ENCODE results near the gene CRY1. TPM values are rescaled to one million over a fixed set of nuclear protein-coding genes. Genes with fewer than 3 reads are reported as not detected.

CRY1 gene
- total RNA-seq, 4 donors from 2014 or later = 11.1 to 22.7 (median 11.7) TPM

- intact Hi-C loops (cut with DNase I; ENCODE audit: low total_unique reads) = loop anchor here (1.0 kb wide), 3 partner anchors 32 to 105 kb away; partner anchors contain the start of gene TMEM263
These were observed 106.5 kb downstream of the CRY1 start, which contains the start of gene MTERF2 for GRCh38 chr12:106986625-106987389. MTERF2 (minus strand) TSS chr12:106987146; CDS start chr12:106978714, 8,432 bp downstream.

GRCh38 chr12:106986135-106986534 is 107.2 kb downstream of the CRY1 start:
- Histone ChIP-seq H3K27me3 (no peaks in the 10 kb centered on the region), H3K27ac (peak overlapping the region; percentile 87 to 98 (median 93)), H3K4me1 (peaks cover 17 to 18% of the 10 kb centered on the region in 2 donors), H3K36me3 (peaks cover 0 to 18% of the 10 kb centered on the region in 2 donors), H3K9me3 (no peaks in the 10 kb centered on the region), H3K4me3 (peak overlapping the region; percentile 69 to 90 (median 74))
- DNase-seq (no peak), ATAC-seq (no peak)
- intact Hi-C loops (cut with DNase I; ENCODE audit: low total_unique reads) (no loop called here), in situ Hi-C loops (cut with MboI; ENCODE audit: low sequenced_read_pairs in 4 of 4) (loop anchor here in 1 of 4 donors (25.0 kb wide), 1 partner anchor 101 kb away; the partner anchor contains the start of gene CRY1)
- TF ChIP-seq CTCF (IDR thresholded peaks at IDR 0.05 in 4 of 5, conservative IDR thresholded peaks at IDR 0.05 in 1 of 5) = no peak

More at GRCh38 chr12:106986625-106987389, 106.5 kb downstream of the CRY1 start, which contains the start of gene MTERF2:
- peaks cover 0 to 19% of the 10 kb centered on the region in 2 donors for H3K36me3 ChIP-seq
- peak within 1 kb of the TSS; percentile 69 to 90 (median 74) for H3K4me3 ChIP-seq
- peak; percentile 96 to 97 for ATAC-seq
- in situ Hi-C loops (cut with MboI; ENCODE audit: low sequenced_read_pairs in 4 of 4) = loop anchor here in 1 of 4 donors (25.0 kb wide), 1 partner anchor 100 kb away; the partner anchor contains the start of gene CRY1
- no peaks in the 10 kb centered on the region for H3K9me3 ChIP-seq
- no peak for TF ChIP-seq CTCF (IDR thresholded peaks at IDR 0.05 in 4 of 5, conservative IDR thresholded peaks at IDR 0.05 in 1 of 5)
- TF ChIP-seq POLR2A (IDR thresholded peaks at IDR 0.05) = peak; percentile 77 to 86
- peak; percentile 95 for DNase-seq
- peaks cover 17 to 18% of the 10 kb centered on the region in 2 donors for H3K4me1 ChIP-seq
- H3K27me3 ChIP-seq = no peaks in the 10 kb centered on the region
- peak within 1 kb of the TSS; percentile 87 to 98 (median 93) for H3K27ac ChIP-seq

- Histone ChIP-seq H3K27me3 (no peaks in the 10 kb centered on the region), H3K4me1 (peaks cover 17 to 24% of the 10 kb centered on the region in 2 donors), H3K9me3 (no peaks in the 10 kb centered on the region), H3K36me3 (peaks cover 0 to 18% of the 10 kb centered on the region in 2 donors), H3K27ac (peak overlapping the region in 3 of 4 donors; percentile 87 to 98 (median 94)), H3K4me3 (peak overlapping the region in 3 of 4 donors; percentile 7 to 78 (median 69))
- intact Hi-C loops (cut with DNase I; ENCODE audit: low total_unique reads) (no loop called here), in situ Hi-C loops (cut with MboI; ENCODE audit: low sequenced_read_pairs in 4 of 4) (loop anchor here in 1 of 4 donors (25.0 kb wide), 1 partner anchor 102 kb away; the partner anchor contains the start of gene CRY1)
- peak; percentile 34 to 37 for ATAC-seq
- TF ChIP-seq POLR2A (IDR thresholded peaks at IDR 0.05) (peak in 1 of 2 donors; percentile 54), CTCF (IDR thresholded peaks at IDR 0.05 in 4 of 5, conservative IDR thresholded peaks at IDR 0.05 in 1 of 5) (no peak)
- peak in 1 of 2 donors; percentile 45 for DNase-seq
These were observed 107.9 kb downstream of the CRY1 start for GRCh38 chr12:106985479-106985878.

- H3K36me3 ChIP-seq = peaks cover 0 to 18% of the 10 kb centered on the region in 2 donors
- H3K4me3 ChIP-seq = no peak overlapping the region
- ATAC-seq (no peak), DNase-seq (no peak)
- H3K9me3 ChIP-seq = no peaks in the 10 kb centered on the region
- intact Hi-C loops (cut with DNase I; ENCODE audit: low total_unique reads) = no loop called here
- peaks cover 17 to 24% of the 10 kb centered on the region in 2 donors for H3K4me1 ChIP-seq
- peak overlapping the region in 1 of 4 donors; percentile 87 for H3K27ac ChIP-seq
- H3K27me3 ChIP-seq = no peaks in the 10 kb centered on the region
- TF ChIP-seq CTCF (IDR thresholded peaks at IDR 0.05 in 4 of 5, conservative IDR thresholded peaks at IDR 0.05 in 1 of 5) (no peak), POLR2A (IDR thresholded peaks at IDR 0.05) (no peak)
- in situ Hi-C loops (cut with MboI; ENCODE audit: low sequenced_read_pairs in 4 of 4) = loop anchor here in 1 of 4 donors (25.0 kb wide), 1 partner anchor 103 kb away; the partner anchor contains the start of gene CRY1
These were observed 108.7 kb downstream of the CRY1 start for GRCh38 chr12:106984588-106985137.

All from gastrocnemius medialis (tissue), 4 donors.